Urothelium cell line (cell line): ENCODE data around the gene HACE1.
"Not testable (repeated sequence)": the region's sequence is repeated elsewhere in the genome, so short reads cannot be mapped to it uniquely, and the experiment has no call there.

Experiments
- DNase-seq: peaks from one replicate; pipeline ENCODE4 v3.0.0; 2011; ENCODE audit warnings: low spot score, mixed read lengths
- FAIRE-seq: peaks from 2 replicates; lab custom pipeline; 2011; peaks lifted over from hg19 to GRCh38; lab: Jason Lieb, UNC

HACE1 gene

GRCh38 chr6:104835782-104836181 is 23.9 kb downstream of the HACE1 start:
- FAIRE-seq = no peak

DNA sequence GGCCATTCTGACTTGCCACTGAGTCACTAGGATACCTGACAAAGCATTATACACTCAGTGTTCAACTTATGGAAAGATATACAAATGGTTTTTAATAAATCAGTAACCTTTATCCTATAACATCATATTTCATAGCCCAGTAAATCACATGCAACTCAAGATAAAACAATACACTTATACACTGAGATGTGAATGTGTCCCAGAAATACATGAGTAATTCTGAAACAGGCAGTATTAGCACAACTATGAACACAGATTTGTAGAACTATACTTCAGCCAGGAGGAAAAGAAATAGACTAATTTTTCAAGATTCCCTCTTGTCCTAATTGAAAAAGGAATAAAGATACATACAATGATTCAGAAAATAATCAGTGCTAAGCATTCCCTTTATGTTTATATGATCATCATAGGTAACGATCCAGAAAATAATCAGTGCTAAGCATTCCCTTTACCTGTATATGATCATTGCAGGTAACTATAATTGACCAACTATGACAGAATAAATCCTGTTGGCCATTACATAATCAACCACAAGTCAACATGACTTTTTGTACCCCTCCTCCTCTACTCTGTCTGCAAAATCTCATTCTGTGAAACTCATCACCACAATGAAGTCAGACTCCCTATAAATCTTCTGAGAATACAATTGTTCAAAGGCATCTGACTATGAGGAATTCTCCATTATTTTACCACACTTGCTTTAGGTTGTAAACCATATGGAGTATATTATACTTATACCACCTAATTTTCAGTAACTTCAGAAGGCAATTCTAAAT is 30.3 kb downstream of the HACE1 start:
- FAIRE-seq (no peak), DNase-seq (no peak)

More at GRCh38 chr6:104835782-104836181, 23.9 kb downstream of the HACE1 start:
- no peak for DNase-seq

DNA sequence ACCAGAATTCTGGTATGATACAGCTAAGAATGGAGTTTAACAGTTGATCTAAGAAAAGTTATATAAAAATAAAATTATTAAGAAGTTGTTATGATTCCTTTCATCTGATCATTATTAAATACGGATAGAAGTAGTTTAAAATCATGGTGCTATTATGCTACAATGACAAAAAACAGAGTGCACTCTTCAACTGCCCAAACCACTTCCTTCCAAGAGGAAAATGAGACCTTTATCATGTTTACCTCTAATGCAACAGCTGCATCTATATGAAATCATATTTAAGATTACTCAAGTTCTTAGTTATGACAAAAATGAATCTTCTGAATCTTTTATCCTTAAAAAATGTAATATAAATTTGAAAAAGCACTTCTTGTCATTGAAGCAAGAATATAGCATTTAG is 31.2 kb downstream of the HACE1 start:
- FAIRE-seq (no peak), DNase-seq (no peak)

GRCh38 chr6:104820820-104821219 is 38.9 kb downstream of the HACE1 start:
- not testable (repeated sequence) for FAIRE-seq, DNase-seq

DNA sequence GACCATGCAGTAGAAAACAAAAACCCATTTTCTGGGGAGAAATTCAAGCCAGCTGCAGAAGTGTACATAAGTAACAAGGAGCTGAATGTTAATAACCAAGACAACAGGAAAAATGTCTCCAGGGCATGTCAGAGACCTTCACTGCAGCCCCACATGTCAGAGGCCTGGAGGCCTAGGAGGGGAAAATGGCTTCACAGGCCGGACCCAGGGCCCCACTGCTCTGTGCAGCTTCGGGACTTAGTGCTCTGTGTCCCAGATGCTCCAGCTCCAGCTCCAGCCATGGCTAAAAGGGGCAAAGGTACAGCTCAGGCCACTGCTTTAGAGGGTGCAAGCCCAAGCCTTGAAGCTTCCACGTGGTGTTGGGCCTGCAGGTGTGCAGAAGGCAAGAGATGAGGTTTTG is 43.6 kb downstream of the HACE1 start:
- no peak for FAIRE-seq
- no peak for DNase-seq

GRCh38 chr6:104814743-104815142 is 45.0 kb downstream of the HACE1 start:
- DNase-seq = no peak
- no peak for FAIRE-seq

GRCh38 chr6:104813552-104813951 is 46.2 kb downstream of the HACE1 start:
- no peak for DNase-seq
- no peak for FAIRE-seq

GRCh38 chr6:104809116-104809515 is 50.6 kb downstream of the HACE1 start:
- no peak for FAIRE-seq
- DNase-seq = no peak

- DNase-seq, FAIRE-seq: not testable (repeated sequence)
Measured at GRCh38 chr6:104805335-104805734, 54.4 kb downstream of the HACE1 start.

DNA sequence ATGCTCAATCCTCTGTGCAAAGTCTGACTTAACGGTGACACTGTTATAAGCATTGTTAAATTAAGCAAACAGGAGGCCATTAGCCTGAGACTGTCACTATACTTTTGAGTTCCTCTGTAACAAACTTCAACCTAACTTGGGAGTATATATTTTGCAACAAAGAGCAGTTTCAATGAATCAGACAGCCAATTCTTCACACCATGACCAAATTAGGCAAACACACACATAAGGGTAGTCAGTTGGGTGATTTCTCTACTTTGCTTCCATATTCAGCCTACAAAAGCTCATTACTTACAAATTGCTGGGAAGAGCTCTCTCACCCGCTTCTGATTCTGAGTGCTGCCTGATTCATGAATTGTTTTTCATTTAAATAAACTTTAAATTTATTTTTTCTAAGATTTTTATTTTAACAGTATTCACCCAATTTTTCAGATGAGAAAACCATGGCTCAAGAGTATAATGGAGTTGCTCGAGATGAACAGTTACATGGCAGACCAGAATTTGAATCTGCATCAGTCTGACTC is 60.5 kb downstream of the HACE1 start:
- FAIRE-seq = no peak
- DNase-seq = no peak

DNA sequence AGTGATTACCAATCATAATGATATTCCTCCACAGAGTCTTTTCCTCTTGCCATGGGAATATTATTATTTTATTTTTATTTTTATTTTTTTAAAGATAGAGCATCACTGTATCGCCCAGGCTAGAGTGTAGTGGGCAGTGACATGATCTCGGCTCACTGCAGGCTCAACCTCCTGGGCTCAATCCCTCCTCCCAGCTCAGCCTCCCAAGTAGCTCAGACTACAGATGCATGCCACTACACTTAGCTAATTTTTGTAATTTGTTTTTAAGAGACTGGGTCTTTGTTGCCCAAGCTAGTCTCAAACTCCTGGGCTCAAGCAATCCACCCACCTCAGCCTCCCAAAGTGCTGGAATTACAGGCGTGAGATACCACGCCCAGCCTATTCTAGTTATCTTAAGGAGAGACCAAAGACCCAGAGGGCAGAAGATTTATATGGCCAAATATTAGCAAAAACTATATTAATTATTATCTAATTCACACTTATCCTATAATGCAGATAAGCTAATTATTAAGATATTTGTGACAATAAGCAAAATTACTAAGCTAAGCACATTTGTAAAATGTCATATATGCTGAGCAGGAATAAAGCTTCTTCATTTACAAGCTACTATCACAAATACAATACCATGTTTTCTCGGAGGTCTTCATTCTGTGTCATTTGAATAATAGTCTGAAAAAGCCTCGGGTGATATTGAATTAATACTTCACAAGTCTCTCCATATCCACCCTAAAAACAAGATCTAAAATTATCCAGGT is 63.5 kb downstream of the HACE1 start:
- no peak for FAIRE-seq

GRCh38 chr6:104795363-104795762 is 64.4 kb downstream of the HACE1 start:
- no peak for DNase-seq

More for the DNA sequence above, 63.5 kb downstream of the HACE1 start:
- no peak for DNase-seq

GRCh38 chr6:104789770-104790190 is 69.9 kb downstream of the HACE1 start:
- FAIRE-seq (no peak), DNase-seq (peak; percentile 9)

More at GRCh38 chr6:104795363-104795762, 64.4 kb downstream of the HACE1 start:
- FAIRE-seq = no peak

DNA sequence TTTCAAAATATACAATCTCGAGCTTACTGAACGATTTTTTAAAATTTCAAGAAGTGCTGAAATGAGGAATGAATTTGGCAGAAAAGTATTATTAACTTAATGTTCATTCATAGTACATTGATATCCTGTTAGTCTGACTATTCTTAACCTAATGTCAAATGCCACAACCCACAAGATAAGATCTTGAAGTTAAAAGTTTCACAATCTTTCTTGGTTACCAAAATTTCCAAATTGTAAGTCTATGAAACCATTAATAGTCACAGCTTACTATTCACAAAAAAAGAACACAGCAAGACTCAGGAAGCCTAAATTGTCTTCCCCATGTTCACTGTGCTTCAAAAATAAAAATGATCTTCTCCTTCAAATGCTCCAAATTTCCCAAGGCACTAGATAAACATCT is 71.3 kb downstream of the HACE1 start:
- FAIRE-seq (no peak), DNase-seq (no peak)

GRCh38 chr6:104787305-104787704 is 72.4 kb downstream of the HACE1 start:
- FAIRE-seq = no peak

DNA sequence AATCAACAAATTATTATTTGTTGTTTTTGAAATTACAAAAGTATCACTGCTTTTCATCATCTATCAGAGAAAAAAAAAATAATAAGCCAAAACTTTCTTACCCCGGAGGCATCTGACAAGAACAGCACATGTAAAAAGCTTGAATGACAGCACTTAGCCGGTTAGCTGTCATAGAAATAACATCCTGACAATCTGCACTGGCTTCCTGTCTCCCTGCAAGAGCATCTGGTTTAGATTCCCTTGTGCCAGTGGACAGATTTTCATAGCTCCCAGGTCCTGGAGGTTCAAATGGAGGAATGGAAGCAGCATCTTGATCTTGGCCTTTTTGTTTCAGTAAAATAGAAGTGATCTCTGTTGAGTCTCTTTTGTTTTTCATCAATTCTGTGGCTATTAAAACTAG is 74.8 kb downstream of the HACE1 start:
- FAIRE-seq (no peak), DNase-seq (no peak)

More at GRCh38 chr6:104787305-104787704, 72.4 kb downstream of the HACE1 start:
- no peak for DNase-seq

DNA sequence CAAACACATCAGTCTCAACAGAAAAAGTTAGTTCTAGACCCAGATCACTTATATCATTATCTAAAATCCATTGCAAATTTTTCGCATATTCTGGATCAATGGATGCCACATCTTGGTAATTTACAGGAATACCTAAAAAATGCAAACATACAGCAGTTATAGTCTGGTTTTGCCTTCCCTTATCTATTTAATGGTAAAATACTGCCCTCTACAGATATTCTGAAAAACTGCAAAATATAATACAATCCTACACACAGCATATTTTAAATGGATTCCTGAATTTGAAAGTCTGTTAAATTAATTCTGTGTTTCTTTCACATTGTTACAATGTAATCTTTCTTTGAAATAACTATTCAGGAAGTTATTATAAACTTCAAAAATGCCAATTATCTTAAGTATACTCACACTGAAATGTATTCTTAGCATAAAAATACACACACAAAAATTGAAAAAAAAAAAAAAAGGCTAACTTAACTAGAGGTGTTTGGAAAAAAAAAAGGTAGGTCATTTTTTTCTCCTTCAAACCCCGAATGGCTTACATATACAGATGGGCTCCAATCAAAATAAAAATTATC is 88.4 kb downstream of the HACE1 start:
- peak; percentile 2 for DNase-seq
- FAIRE-seq = no peak

DNA sequence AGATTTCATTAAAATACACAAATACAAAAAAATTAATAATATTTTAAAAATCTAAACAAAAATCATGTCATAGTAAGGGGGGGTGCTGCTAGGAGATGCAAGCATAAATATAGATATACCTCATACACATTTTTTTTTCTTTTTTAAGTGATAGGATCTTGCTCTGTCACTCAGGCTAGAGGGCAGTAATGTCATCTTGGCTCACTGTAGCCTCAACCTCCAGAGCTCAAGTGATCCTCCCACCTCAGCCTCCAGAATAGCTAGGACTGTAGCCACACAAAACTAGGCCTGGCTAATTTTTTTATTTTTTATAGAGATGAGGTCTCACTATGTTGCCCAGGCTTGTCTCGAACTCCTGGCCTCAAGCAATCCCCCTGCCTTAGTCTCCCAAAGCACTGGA is 90.8 kb downstream of the HACE1 start:
- no peak for FAIRE-seq
- DNase-seq = no peak

- DNase-seq (no peak), FAIRE-seq (no peak)
Measured at GRCh38 chr6:104766595-104766994, 93.1 kb downstream of the HACE1 start.

DNA sequence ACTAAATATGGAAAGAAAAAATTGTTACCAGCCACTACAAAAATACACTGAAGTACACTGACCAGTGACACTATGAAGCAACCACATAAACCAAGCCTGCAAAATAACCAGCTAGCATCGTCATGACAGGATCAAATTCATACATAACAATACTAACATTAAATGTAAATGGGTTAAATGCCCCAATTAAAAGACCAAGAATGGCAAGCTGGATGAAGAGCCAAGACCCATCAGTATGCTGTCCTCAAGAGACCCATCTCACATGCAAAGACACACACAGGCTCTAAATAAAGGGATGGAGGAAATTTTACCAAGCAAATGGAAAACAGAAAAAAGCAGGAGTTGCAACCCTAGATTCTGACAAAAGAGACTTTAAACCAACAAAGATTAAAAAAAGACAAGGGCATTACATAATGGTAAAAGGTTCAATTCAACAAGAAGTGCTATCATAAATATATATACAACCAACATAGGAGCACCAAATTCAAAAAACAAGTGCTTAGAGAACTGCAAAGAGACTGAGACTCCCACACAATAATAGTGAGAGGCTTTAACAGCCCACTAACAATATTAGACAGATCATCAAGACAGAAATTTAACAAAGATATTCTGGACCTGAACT is 104.8 kb downstream of the HACE1 start:
- FAIRE-seq = no peak
- DNase-seq = no peak

- FAIRE-seq (no peak), DNase-seq (no peak)
Measured at GRCh38 chr6:104753251-104753650, 106.5 kb downstream of the HACE1 start.
